CD1c-positive myeloid dendritic cell (primary cell): ENCODE results near the gene EIF4E2.

Source experiments
- DNase-seq: peaks from one replicate; pipeline ENCODE4 v3.0.0-alpha.2; 2016; ENCODE audit errors: extremely low spot score

The EIF4E2 gene, protein sequence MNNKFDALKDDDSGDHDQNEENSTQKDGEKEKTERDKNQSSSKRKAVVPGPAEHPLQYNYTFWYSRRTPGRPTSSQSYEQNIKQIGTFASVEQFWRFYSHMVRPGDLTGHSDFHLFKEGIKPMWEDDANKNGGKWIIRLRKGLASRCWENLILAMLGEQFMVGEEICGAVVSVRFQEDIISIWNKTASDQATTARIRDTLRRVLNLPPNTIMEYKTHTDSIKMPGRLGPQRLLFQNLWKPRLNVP

GRCh38 chr2:232550354-232551249 lies at the start of gene EIF4E2, which contains the start of gene TIGD1:
Gene EIF4E2 (plus strand): TSS chr2:232550689. CDS start chr2:232550725, 36 bp downstream.
Gene TIGD1 (minus strand): TSS chr2:232550557. CDS start chr2:232549882, 675 bp downstream.
- DNase-seq, result peak; percentile 97

GRCh38 chr2:232501331-232501771 lies 49.1 kb upstream of the EIF4E2 start:
- DNase-seq, result no peak

GRCh38 chr2:232501794-232502390 lies 48.6 kb upstream of the EIF4E2 start:
- DNase-seq, result no peak

DNA sequence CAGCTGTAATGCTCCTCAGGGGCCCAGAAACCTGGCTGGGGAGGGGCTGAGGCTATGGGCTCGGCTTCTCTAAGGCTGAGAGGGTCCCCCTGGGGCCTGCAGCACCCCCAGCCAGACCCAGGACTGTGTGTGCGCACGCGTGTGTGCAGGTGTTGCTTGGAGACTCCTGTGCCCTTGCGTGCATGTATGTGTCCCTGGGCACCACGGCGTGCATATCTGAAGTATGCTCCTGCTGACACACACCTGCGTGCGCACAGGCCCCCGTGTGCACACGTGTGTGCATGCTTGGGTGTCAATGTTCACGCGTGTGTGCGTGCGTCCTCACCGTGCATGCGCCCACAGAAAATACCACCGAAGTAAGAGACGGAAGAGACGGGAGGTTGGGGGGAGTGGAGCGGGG lies 48.0 kb upstream of the EIF4E2 start:
- peak; percentile 2 for DNase-seq

- DNase-seq, result peak; percentile 49
Measured at GRCh38 chr2:232502911-232503808, 47.3 kb upstream of the EIF4E2 start.

- no peak for DNase-seq
Measured at GRCh38 chr2:232503809-232504323, 46.6 kb upstream of the EIF4E2 start.

- DNase-seq, result no peak
Measured at GRCh38 chr2:232504438-232504837, 46.1 kb upstream of the EIF4E2 start.

GRCh38 chr2:232505856-232506255 lies 44.6 kb upstream of the EIF4E2 start:
- no peak for DNase-seq

- DNase-seq, result no peak
Measured at GRCh38 chr2:232506709-232507108, 43.8 kb upstream of the EIF4E2 start.

DNA sequence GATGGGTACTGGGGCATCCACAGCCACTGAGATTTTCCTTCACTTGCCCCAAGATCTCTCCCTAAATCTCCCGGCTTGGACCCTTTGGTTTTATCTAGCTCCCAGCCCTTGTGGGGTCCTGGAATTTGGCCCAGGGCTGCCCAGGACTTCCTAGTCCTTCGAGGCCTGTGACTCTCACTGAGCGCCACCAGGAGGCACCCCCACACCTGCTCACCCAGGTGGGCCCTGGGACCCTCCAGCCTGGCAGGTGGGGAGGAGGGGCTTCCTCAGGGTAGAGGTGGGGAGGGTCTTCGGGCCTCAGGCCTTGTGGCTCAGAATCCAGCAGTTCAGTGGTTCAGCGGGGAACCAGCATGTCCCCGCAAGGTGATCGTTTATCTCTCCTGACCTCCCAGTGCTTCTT lies 42.2 kb upstream of the EIF4E2 start:
- DNase-seq, result no peak

DNA sequence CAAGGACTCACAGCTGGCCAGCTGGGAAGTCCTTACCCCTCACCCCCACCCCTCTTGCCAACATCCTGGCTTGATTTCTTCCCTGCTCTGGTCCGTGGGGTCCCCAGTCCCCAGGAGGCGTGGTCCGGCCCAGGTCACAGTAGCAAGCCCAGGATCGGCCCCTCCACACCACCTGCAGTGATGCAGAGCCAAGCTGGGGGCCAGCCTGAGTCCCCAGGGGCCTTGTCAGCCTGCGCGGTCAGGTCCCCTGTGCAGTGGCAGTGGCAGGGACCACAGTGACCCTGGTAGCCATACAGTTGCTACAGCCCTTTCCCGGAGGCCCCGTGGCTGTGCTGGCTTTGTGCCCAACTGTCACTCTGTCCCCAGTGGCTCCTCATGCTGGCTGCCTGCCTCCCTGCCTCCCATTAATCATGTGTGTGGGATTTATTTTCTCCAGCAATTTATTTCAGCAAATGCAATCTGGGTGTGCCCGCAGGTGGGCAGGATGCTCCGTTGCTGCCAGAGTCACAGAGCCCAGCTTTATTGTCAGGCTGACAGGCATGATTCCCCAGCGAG lies 39.1 kb upstream of the EIF4E2 start:
- DNase-seq, result no peak

DNA sequence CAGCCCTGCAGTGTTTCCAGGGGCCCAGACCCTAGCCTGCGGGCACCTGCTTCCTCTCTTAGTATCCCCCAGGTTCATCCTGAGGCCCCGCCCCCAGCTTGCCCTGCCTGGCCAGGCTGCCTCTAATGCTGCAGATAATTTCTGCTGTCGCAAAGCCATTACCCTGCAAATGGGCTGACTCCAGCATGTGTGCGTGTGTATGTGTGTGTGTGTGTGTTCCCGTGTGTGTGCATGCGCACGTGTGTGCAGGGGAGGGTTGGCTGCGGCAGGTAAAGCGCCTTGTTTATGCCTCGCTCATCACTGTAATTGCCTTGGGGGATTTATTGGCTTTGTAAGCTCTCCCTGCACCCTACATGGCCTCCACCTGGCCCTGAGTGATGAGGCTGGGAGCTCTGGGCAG lies 37.9 kb upstream of the EIF4E2 start:
- no peak for DNase-seq

GRCh38 chr2:232513353-232513752 lies 37.1 kb upstream of the EIF4E2 start:
- no peak for DNase-seq

GRCh38 chr2:232515639-232516038 lies 34.9 kb upstream of the EIF4E2 start:
- DNase-seq, result no peak

- no peak for DNase-seq
Measured at GRCh38 chr2:232516551-232516950, 33.9 kb upstream of the EIF4E2 start.

- DNase-seq, result no peak
Measured at GRCh38 chr2:232518844-232519243, 31.6 kb upstream of the EIF4E2 start.

DNA sequence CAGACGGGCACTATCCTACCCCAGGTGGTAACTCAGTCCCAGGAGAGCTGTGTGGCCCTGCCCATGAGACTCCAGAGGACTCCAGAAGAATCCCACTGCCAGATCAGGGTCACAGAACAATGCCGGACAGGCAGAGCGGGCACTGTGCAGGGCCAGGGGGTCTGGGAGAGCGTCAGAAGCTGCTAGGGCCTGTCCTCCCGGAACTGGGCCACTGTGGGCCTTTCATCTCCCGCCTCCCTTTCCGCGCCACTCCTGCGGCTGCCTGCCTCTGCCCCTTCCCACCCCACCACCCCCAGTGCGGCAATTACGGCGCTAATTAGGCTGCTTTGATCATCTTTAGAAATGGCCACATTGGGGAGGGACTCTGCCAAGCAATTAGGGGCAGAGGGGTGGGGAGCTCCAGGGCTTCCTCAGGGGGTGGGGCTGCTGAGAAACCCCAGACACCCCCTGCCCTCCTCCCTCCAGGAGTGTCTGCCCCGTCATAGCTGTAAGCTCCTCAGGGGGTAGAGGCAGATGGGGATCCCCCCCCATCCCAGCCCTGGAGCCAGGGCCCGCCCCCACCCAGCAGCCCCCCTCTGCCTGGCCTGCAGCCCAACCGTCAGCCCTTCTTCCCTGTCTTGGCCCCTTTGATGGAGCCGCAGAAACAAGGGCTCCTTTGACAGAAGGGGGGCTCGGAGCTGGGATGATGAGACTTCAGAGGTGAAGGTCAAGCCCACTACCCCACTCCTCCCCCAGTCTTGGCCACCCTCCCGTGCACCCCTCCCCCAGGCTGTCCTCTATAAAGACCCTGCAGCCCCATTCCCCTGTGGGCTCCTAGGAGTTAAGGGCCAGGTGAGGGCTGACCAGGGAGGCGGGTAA lies 30.7 kb upstream of the EIF4E2 start, which contains the start of gene PRSS56:
PRSS56 (plus strand) TSS at position 808 of the 858 bp plus-strand sequence. CDS start 211 bp downstream, outside the sequence.
- no peak for DNase-seq

GRCh38 chr2:232520489-232520888 lies 30.0 kb upstream of the EIF4E2 start:
- DNase-seq, result no peak

DNA sequence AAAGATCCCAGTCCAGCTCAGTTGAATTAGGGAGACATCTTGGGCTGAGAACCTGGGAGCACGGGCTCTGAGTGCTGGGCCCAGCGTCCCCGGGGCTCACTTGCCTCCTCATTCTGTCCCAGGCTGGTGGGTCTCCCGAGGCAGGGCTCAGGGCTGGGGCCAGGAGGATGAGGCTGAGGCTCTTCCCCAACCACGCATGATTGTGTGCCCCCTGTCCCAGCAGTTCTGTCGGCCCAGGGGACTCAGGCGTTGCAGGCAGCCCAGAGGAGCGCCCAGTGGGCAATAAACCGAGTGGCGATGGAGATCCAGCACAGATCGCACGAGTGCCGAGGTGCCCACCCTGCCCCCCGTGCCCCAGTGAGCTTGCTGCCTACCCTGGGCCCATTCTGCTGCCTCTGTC lies 29.4 kb upstream of the EIF4E2 start:
- DNase-seq, result no peak
